Sigmoid colon (tissue), 7 donors: ENCODE measurements around the gene EXT2. TPM values are rescaled to one million over a fixed set of nuclear protein-coding genes. Genes with fewer than 3 reads are reported as not detected.
A peak's percentile ranks its signal among the peaks of the same experiment; 100 is the strongest.

Experiments
- DNase-seq: peaks from one replicate; pipeline ENCODE4 v3.0.0-alpha.2; 2019
- H3K27ac ChIP-seq, 4 donors: fragments of 200-600 bp; sonication (generic); one replicate each; pipeline ENCODE4 v1.5.1; 2016 to 2019; ENCODE audit warnings: mild to moderate bottlenecking in 1 of 4
- H3K27me3 ChIP-seq, 3 donors: fragments of 200-600 bp; sonication (generic); one replicate each; pipeline ENCODE4 v1.5.1; 2019; ENCODE audit warnings: mild to moderate bottlenecking in 1 of 3
- H3K36me3 ChIP-seq, 4 donors: fragments of 200-600 bp; sonication (generic); one replicate each; pipeline ENCODE4 v1.5.1; 2016 to 2019
- H3K4me1 ChIP-seq, 4 donors: fragments of 200-600 bp; sonication (generic); one replicate each; pipeline ENCODE4 v1.5.1; 2017 to 2019
- H3K4me3 ChIP-seq, 4 donors: fragments of 200-600 bp; sonication (generic); one replicate each; pipeline ENCODE4 v1.5.1; 2017 to 2019; ENCODE audit warnings: mild to moderate bottlenecking in 2 of 4, moderate library complexity in 1 of 4
- H3K9me3 ChIP-seq, 4 donors: fragments of 200-600 bp in 3 of 4; sonication (generic) in 3 of 4; one replicate each; pipeline versions ENCODE4 v1.5.1 to v1.6.1; 2013 to 2019
- CTCF ChIP-seq, 4 experiments: fragments of 450-650 bp in 3 of 4; fragments of 200-600 bp in 1 of 4; IDR thresholded peaks; one replicate each; pipeline ENCODE4 v1.5.1; 2016 to 2019; ENCODE audit warnings: antibody characterized with exemption in 4 of 4, mild to moderate bottlenecking in 3 of 4, moderate library complexity in 2 of 4
- EP300 ChIP-seq, 4 donors: sonication (generic); formaldehyde crosslinking; IDR thresholded peaks; one replicate each; pipeline ENCODE4 v1.6.1; 2017; ENCODE audit warnings: antibody characterized with exemption in 4 of 4
- POLR2A ChIP-seq, 2 donors: fragments of 450-650 bp; IDR thresholded peaks; one replicate each; pipeline ENCODE4 v1.6.1; 2016; ENCODE audit warnings: antibody characterized with exemption in 2 of 2, mild to moderate bottlenecking in 2 of 2, moderate library complexity in 2 of 2
- POLR2AphosphoS5 ChIP-seq, 4 donors: sonication (generic); formaldehyde crosslinking; IDR thresholded peaks; one replicate each; pipeline ENCODE4 v1.6.1; 2017; ENCODE audit warnings: antibody characterized with exemption in 4 of 4
- WGBS, 2 donors: extraction: QIAGEN DNeasy Blood & Tissue Kit; methylation state at CpG; one replicate each; pipeline ENCODE4 v1.1.7; 2013; 5-methylcytosine and 5-hydroxymethylcytosine counted together
- intact Hi-C: fragments of 100-400 bp; cut with DNase I; formaldehyde crosslinking; loops from one replicate; pipeline ENCODE4 v1.15.1; 2023
- polyA plus RNA-seq, 3 donors: library from polyadenylated mRNA; stranded (reverse); fragments of 200-250 nt; gene quantifications; one replicate each; pipeline ENCODE4 v1.2.3, GENCODE V29; 2013
- total RNA-seq, 4 donors: library from RNA; depleted of rRNA; stranded (reverse); fragments of >200 nt; gene quantifications; one replicate each; pipeline ENCODE4 v1.1.0, GENCODE V29; 2016
- donor health status: healthy with polysubstance abuse.
- donor health status: Bipolar disorder and iron deficiency.
- donor health status: healthy.

The EXT2 gene
- total and polyA plus RNA-seq, 7 donors, result 6.6 to 68.1 (median 46.3) TPM

GRCh38 chr11:44229624-44230023 is 134.1 kb downstream of the EXT2 start:
- Histone ChIP-seq H3K4me1 (peaks cover 0 to 16% (median 13%) of the 10 kb centered on the region in 4 donors), H3K36me3 (peaks cover 0 to 4% (median 0%) of the 10 kb centered on the region in 4 donors), H3K27ac (no peak overlapping the region), H3K4me3 (no peak overlapping the region), H3K9me3 (no peaks in the 10 kb centered on the region), H3K27me3 (no peaks in the 10 kb centered on the region)
- WGBS, 2 donors, result 77 to 93% methylated on average over 3 of the region's 3 CpGs
- TF ChIP-seq EP300 (IDR thresholded peaks at IDR 0.05), result no peak
- TF ChIP-seq CTCF (IDR thresholded peaks at IDR 0.05), result no peak
- TF ChIP-seq POLR2AphosphoS5 (IDR thresholded peaks at IDR 0.05), result no peak
- TF ChIP-seq POLR2A (IDR thresholded peaks at IDR 0.05), result no peak
- intact Hi-C loops, result no loop called here
- no peak for DNase-seq

GRCh38 chr11:44235765-44236201 is 140.3 kb downstream of the EXT2 start:
- 81 to 92% methylated on average over 8 of the region's 8 CpGs for WGBS, 2 donors
- Histone ChIP-seq H3K27me3 (no peaks in the 10 kb centered on the region), H3K36me3 (peaks cover 0 to 4% (median 0%) of the 10 kb centered on the region in 4 donors), H3K4me3 (no peak overlapping the region), H3K4me1 (peaks cover 0 to 17% (median 12%) of the 10 kb centered on the region in 4 donors), H3K9me3 (no peaks in the 10 kb centered on the region), H3K27ac (peak overlapping the region in 2 of 4 donors; percentile 32 to 57)
- TF ChIP-seq EP300 (IDR thresholded peaks at IDR 0.05) (peak; percentile 60 to 76 (median 61)), POLR2AphosphoS5 (IDR thresholded peaks at IDR 0.05) (peak; percentile 92 to 96 (median 95)), POLR2A (IDR thresholded peaks at IDR 0.05) (no peak)
- intact Hi-C loops, result no loop called here
- no peak for DNase-seq

- no peak for DNase-seq
- Histone ChIP-seq H3K4me3 (no peak overlapping the region), H3K27me3 (no peaks in the 10 kb centered on the region), H3K4me1 (peaks cover 0 to 17% (median 12%) of the 10 kb centered on the region in 4 donors), H3K9me3 (no peaks in the 10 kb centered on the region), H3K27ac (peak overlapping the region in 2 of 4 donors; percentile 32 to 49), H3K36me3 (peaks cover 0 to 4% (median 0%) of the 10 kb centered on the region in 4 donors)
- intact Hi-C loops, result no loop called here
- TF ChIP-seq EP300 (IDR thresholded peaks at IDR 0.05), result no peak
- no peak for TF ChIP-seq POLR2A (IDR thresholded peaks at IDR 0.05)
- no peak for TF ChIP-seq POLR2AphosphoS5 (IDR thresholded peaks at IDR 0.05)
- TF ChIP-seq CTCF (IDR thresholded peaks at IDR 0.05), result no peak
- WGBS, 2 donors, result 91 to 96% methylated on average over 2 of the region's 2 CpGs
These were observed 140.8 kb downstream of the EXT2 start for GRCh38 chr11:44236296-44236695.

- H3K36me3 ChIP-seq, result peaks cover 0 to 4% (median 0%) of the 10 kb centered on the region in 4 donors
- no peak for TF ChIP-seq POLR2A (IDR thresholded peaks at IDR 0.05)
- no peak for TF ChIP-seq CTCF (IDR thresholded peaks at IDR 0.05)
- no peak for TF ChIP-seq EP300 (IDR thresholded peaks at IDR 0.05)
- no peak for TF ChIP-seq POLR2AphosphoS5 (IDR thresholded peaks at IDR 0.05)
These were observed 141.7 kb downstream of the EXT2 start for GRCh38 chr11:44237156-44237555.

GRCh38 chr11:44241851-44242250 is 146.4 kb downstream of the EXT2 start:
- WGBS, 2 donors, result 95 to 99% methylated on average over 6 of the region's 6 CpGs
- Histone ChIP-seq H3K4me1 (peaks cover 0 to 26% (median 16%) of the 10 kb centered on the region in 4 donors), H3K27me3 (no peaks in the 10 kb centered on the region), H3K4me3 (no peak overlapping the region), H3K9me3 (no peaks in the 10 kb centered on the region), H3K27ac (no peak overlapping the region), H3K36me3 (peaks cover 0 to 10% (median 0%) of the 10 kb centered on the region in 4 donors)
- TF ChIP-seq POLR2A (IDR thresholded peaks at IDR 0.05) (no peak), EP300 (IDR thresholded peaks at IDR 0.05) (no peak)
- DNase-seq, result peak; percentile 35
- intact Hi-C loops, result no loop called here

More at GRCh38 chr11:44237156-44237555, 141.7 kb downstream of the EXT2 start:
- H3K4me3 ChIP-seq, result no peak overlapping the region
- no peak for DNase-seq
- WGBS, 2 donors, result 92 to 95% methylated on average over 1 of the region's 1 CpG
- no peak overlapping the region for H3K27ac ChIP-seq
- peaks cover 0 to 17% (median 12%) of the 10 kb centered on the region in 4 donors for H3K4me1 ChIP-seq
- intact Hi-C loops, result no loop called here
- H3K27me3 ChIP-seq, result no peaks in the 10 kb centered on the region
- no peaks in the 10 kb centered on the region for H3K9me3 ChIP-seq

- intact Hi-C loops, result no loop called here
- Histone ChIP-seq H3K27me3 (no peaks in the 10 kb centered on the region), H3K4me1 (peaks cover 0 to 25% (median 16%) of the 10 kb centered on the region in 4 donors), H3K27ac (no peak overlapping the region), H3K9me3 (no peaks in the 10 kb centered on the region), H3K36me3 (peaks cover 0 to 10% (median 0%) of the 10 kb centered on the region in 4 donors), H3K4me3 (no peak overlapping the region)
- TF ChIP-seq EP300 (IDR thresholded peaks at IDR 0.05) (no peak), POLR2A (IDR thresholded peaks at IDR 0.05) (no peak), POLR2AphosphoS5 (IDR thresholded peaks at IDR 0.05) (no peak)
- WGBS, 2 donors, result 85 to 86% methylated on average over 5 of the region's 5 CpGs
- DNase-seq, result peak; percentile 50
These were observed 147.6 kb downstream of the EXT2 start for GRCh38 chr11:44243086-44243485.
